Motor neuron (in vitro differentiated cells): ENCODE data around the gene CCDC9B. TPM values are rescaled to one million over a fixed set of nuclear protein-coding genes. Genes with fewer than 3 reads are reported as not detected.

Source experiments
- ATAC-seq, 8 experiments: fragments of 200-7000 bp; cut with Tn5 transposase; replicated peaks in 6 of 8; 2 replicates each; pipeline ENCODE4 v1.8.0; 2021; ENCODE audit warnings: mild to moderate bottlenecking in 8 of 8, moderate library complexity in 8 of 8
- H3K27ac ChIP-seq, 2 donors: fragments of 250-450 bp; sonication (Bioruptor Pico); 2 replicates each; pipeline ENCODE4 v1.9.0; 2021; ENCODE audit warnings: antibody characterized with exemption in 2 of 2, mild to moderate bottlenecking in 2 of 2, moderate library complexity in 1 of 2
- H3K4me1 ChIP-seq, 2 donors: fragments of 250-450 bp; sonication (Bioruptor Pico); replicated peaks in 1 of 2; 2 replicates each; pipeline ENCODE4 v1.6.1; 2021; ENCODE audit warnings: antibody characterized with exemption in 2 of 2, mild to moderate bottlenecking in 2 of 2, moderate library complexity in 1 of 2
- H3K4me3 ChIP-seq, 5 donors: fragments of 250-450 bp; sonication (Bioruptor Pico); 2 replicates each; pipeline ENCODE4 v1.9.0; 2021; ENCODE audit warnings: antibody characterized with exemption in 5 of 5, mild to moderate bottlenecking in 5 of 5, moderate library complexity in 4 of 5
- WGBS, 10 experiments: fragments of 450-650 bp; shearing (Covaris generic); methylation state at CpG; one replicate each; pipeline ENCODE4 v1.0.0; 2022; 5-methylcytosine and 5-hydroxymethylcytosine counted together
- in situ Hi-C, 9 experiments: fragments of 400-800 bp; cut with MboI; loops; one replicate each; pipeline ENCODE4 v1.15.0; 2021; ENCODE audit warnings: low sequenced_read_pairs in 9 of 9, low pct_unique_long_range_greater_than_20kb in 2 of 9; ENCODE audit not compliant: unreplicated experiment in 9 of 9
- total RNA-seq, 8 experiments: library from RNA; unstranded; fragments of 300-600 nt; gene quantifications; 2 replicates each; pipeline versions ENCODE4 v1.2.3 to v1.2.4, GENCODE V29; 2022

CCDC9B gene
- total RNA-seq, 8 experiments from 2014 or later, result 0.50 to 32.6 (median 1.9) TPM

- Histone ChIP-seq H3K4me3 (no peak overlapping the region), H3K27ac (no peak overlapping the region), H3K4me1 (peaks cover 8 to 16% of the 10 kb centered on the region in 2 donors)
- ATAC-seq, result no peak
- in situ Hi-C loops, result no loop called here
- 0 to 93% (median 70%) methylated on average over 1 to 6 of the region's 19 CpGs; no CpG with 5 or more reads in 5 of the 10 experiments for WGBS, 10 experiments
These were observed 38.4 kb downstream of the CCDC9B start for GRCh38 chr15:40302288-40302886.

GRCh38 chr15:40301467-40302179 is 39.1 kb downstream of the CCDC9B start:
- peaks cover under 1 to 8% of the 10 kb centered on the region in 2 donors for H3K4me1 ChIP-seq
- no peak overlapping the region for H3K27ac ChIP-seq
- in situ Hi-C loops, result no loop called here
- 40 to 100% (median 65%) methylated on average over 1 to 8 of the region's 12 CpGs; no CpG with 5 or more reads in 2 of the 10 experiments for WGBS, 10 experiments
- no peak overlapping the region for H3K4me3 ChIP-seq
- ATAC-seq, result peak in 4 of 8 experiments; percentile 37 to 50 (median 44)

- H3K4me1 ChIP-seq, result peaks cover 0 to 11% of the 10 kb centered on the region in 2 donors
- in situ Hi-C loops, result no loop called here
- no peak for ATAC-seq
- H3K27ac ChIP-seq, result no peak overlapping the region
- WGBS, 10 experiments, result 14 to 90% methylated on average over 1 to 2 of the region's 2 CpGs; no CpG with 5 or more reads in 8 of the 10 experiments
- no peak overlapping the region for H3K4me3 ChIP-seq
These were observed 40.0 kb downstream of the CCDC9B start for GRCh38 chr15:40300771-40301170.

GRCh38 chr15:40300367-40300766 is 40.4 kb downstream of the CCDC9B start:
- Histone ChIP-seq H3K27ac (no peak overlapping the region), H3K4me3 (no peak overlapping the region), H3K4me1 (peaks cover 0 to 14% of the 10 kb centered on the region in 2 donors)
- 20 to 100% (median 90%) methylated on average over 1 to 2 of the region's 2 CpGs for whole genome bisulfite sequencing, 10 experiments
- ATAC-seq, result no peak
- in situ Hi-C loops, result no loop called here

GRCh38 chr15:40298216-40298935 is 42.4 kb downstream of the CCDC9B start:
- Histone ChIP-seq H3K27ac (no peak overlapping the region), H3K4me1 (peaks cover 14 to 29% of the 10 kb centered on the region in 2 donors), H3K4me3 (no peak overlapping the region)
- no peak for ATAC-seq
- in situ Hi-C loops, result no loop called here
- WGBS, 10 experiments, result 80 to 100% (median 88%) methylated on average over 1 to 7 of the region's 17 CpGs; no CpG with 5 or more reads in 4 of the 10 experiments

GRCh38 chr15:40297356-40297755 is 43.4 kb downstream of the CCDC9B start:
- no peak for ATAC-seq
- no peak overlapping the region for H3K4me3 ChIP-seq
- no peak overlapping the region for H3K27ac ChIP-seq
- in situ Hi-C loops, result no loop called here
- peaks cover 22 to 39% of the 10 kb centered on the region in 2 donors for H3K4me1 ChIP-seq
- WGBS, 10 experiments, result 70 to 100% (median 75%) methylated on average over 1 to 4 of the region's 10 CpGs; no CpG with 5 or more reads in 7 of the 10 experiments

GRCh38 chr15:40296561-40297230 is 44.0 kb downstream of the CCDC9B start:
- no peak overlapping the region for H3K27ac ChIP-seq
- in situ Hi-C loops, result no loop called here
- H3K4me3 ChIP-seq, result no peak overlapping the region
- WGBS, 10 experiments, result 40 to 100% (median 78%) methylated on average over 1 to 4 of the region's 5 CpGs; no CpG with 5 or more reads in 5 of the 10 experiments
- no peak for ATAC-seq
- H3K4me1 ChIP-seq, result peaks cover 24 to 44% of the 10 kb centered on the region in 2 donors

GRCh38 chr15:40295877-40296560 is 44.7 kb downstream of the CCDC9B start:
- H3K27ac ChIP-seq, result no peak overlapping the region
- no peak overlapping the region for H3K4me3 ChIP-seq
- in situ Hi-C loops, result no loop called here
- ATAC-seq, result no peak
- WGBS, 10 experiments, result 0 to 100% (median 80%) methylated on average over 1 to 4 of the region's 12 CpGs
- H3K4me1 ChIP-seq, result peaks cover 31 to 46% of the 10 kb centered on the region in 2 donors

GRCh38 chr15:40295297-40295696 is 45.4 kb downstream of the CCDC9B start:
- no peak overlapping the region for H3K27ac ChIP-seq
- no peak overlapping the region for H3K4me3 ChIP-seq
- 100% methylated on average over 1 of the region's 1 CpG; no CpG with 5 or more reads in 9 of the 10 experiments for WGBS, 10 experiments
- H3K4me1 ChIP-seq, result peaks cover 36 to 52% of the 10 kb centered on the region in 2 donors
- ATAC-seq, result no peak
- in situ Hi-C loops, result no loop called here

- in situ Hi-C loops, result no loop called here
- Histone ChIP-seq H3K4me3 (no peak overlapping the region), H3K27ac (peak overlapping the region in 1 of 2 donors; percentile 57), H3K4me1 (peaks cover 36 to 54% of the 10 kb centered on the region in 2 donors)
- WGBS, 10 experiments, result 60 to 100% (median 78%) methylated on average over 1 to 11 of the region's 20 CpGs; no CpG with 5 or more reads in 4 of the 10 experiments
- peak in 5 of 8 experiments; percentile 63 to 71 (median 67) for ATAC-seq
These were observed 46.5 kb downstream of the CCDC9B start for GRCh38 chr15:40293905-40294895.

GRCh38 chr15:40293006-40293405 is 47.7 kb downstream of the CCDC9B start:
- no peak for ATAC-seq
- H3K27ac ChIP-seq, result peak overlapping the region in 1 of 2 donors; percentile 57
- peaks cover 36 to 56% of the 10 kb centered on the region in 2 donors for H3K4me1 ChIP-seq
- in situ Hi-C loops, result no loop called here
- no peak overlapping the region for H3K4me3 ChIP-seq
